ENCODE results near the gene CST9.

The CST9 gene

DNA sequence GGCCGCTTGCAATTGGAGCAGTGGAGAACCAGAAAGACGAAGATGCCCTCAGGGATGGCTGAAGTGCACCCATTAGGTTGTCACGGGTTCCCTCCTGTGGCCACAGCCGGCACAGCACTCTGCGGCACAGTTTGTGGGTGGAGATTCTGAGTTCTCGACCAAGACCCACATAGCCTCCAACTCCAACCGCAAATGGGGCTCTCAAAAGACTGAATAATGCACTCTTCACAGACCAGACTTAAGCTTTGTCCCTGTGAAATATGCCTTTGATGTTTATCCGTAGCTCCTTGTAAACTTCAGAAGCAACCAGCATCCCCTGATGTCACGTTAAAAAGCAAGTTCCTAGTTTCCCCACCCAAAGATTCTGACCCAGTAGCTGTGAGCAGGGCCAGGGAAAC lies 934 bp upstream of the CST9 start:
- Histone ChIP-seq H3K9ac (ENCODE audit: low read depth, low read length) (no peak overlapping the region), H4K20me1 (ENCODE audit: insufficient read depth, low read length) (no peaks in the 10 kb centered on the region), H3K27me3 (ENCODE audit: insufficient read depth, low read length, poor library complexity) (peaks cover 29% of the 10 kb centered on the region), H2AFZ (ENCODE audit: low read depth, low read length) (no peak overlapping the region), H3K36me3 (ENCODE audit: insufficient read depth, low read length) (no peaks in the 10 kb centered on the region), H3K4me1 (ENCODE audit: insufficient read depth, low read length) (0 out of 2 replicates have a peak, but pooled peaks cover 3% of the 10 kb centered on the region), H3K79me2 (ENCODE audit: insufficient read depth, low read length) (no peaks in the 10 kb centered on the region), H3K4me2 (ENCODE audit: insufficient read depth, low read length) (no peak overlapping the region), H3K9me3 (ENCODE audit: insufficient read depth, low read length, severe bottlenecking) (no peaks in the 10 kb centered on the region), H3K27ac (ENCODE audit: low read length) (no peak overlapping the region), H3K4me3 (ENCODE audit: low read depth in 1 of 2, low read length in 2 of 2) (no peak overlapping the region)
- peak; percentile 97 for ATAC-seq (ENCODE audit: insufficient read depth, low read depth)
- peak; percentile 81 for DNase-seq
- TF ChIP-seq, protein P1, sequence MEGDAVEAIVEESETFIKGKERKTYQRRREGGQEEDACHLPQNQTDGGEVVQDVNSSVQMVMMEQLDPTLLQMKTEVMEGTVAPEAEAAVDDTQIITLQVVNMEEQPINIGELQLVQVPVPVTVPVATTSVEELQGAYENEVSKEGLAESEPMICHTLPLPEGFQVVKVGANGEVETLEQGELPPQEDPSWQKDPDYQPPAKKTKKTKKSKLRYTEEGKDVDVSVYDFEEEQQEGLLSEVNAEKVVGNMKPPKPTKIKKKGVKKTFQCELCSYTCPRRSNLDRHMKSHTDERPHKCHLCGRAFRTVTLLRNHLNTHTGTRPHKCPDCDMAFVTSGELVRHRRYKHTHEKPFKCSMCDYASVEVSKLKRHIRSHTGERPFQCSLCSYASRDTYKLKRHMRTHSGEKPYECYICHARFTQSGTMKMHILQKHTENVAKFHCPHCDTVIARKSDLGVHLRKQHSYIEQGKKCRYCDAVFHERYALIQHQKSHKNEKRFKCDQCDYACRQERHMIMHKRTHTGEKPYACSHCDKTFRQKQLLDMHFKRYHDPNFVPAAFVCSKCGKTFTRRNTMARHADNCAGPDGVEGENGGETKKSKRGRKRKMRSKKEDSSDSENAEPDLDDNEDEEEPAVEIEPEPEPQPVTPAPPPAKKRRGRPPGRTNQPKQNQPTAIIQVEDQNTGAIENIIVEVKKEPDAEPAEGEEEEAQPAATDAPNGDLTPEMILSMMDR (IDR thresholded peaks at IDR 0.05; ENCODE audit: borderline replicate concordance, extremely low read depth, low read length, poor library complexity, severe bottlenecking): peak; percentile 99
- TF ChIP-seq EZH2 (IDR thresholded peaks at IDR 0.05; ENCODE audit: borderline replicate concordance, low read depth, low read length, severe bottlenecking): no peak

DNA sequence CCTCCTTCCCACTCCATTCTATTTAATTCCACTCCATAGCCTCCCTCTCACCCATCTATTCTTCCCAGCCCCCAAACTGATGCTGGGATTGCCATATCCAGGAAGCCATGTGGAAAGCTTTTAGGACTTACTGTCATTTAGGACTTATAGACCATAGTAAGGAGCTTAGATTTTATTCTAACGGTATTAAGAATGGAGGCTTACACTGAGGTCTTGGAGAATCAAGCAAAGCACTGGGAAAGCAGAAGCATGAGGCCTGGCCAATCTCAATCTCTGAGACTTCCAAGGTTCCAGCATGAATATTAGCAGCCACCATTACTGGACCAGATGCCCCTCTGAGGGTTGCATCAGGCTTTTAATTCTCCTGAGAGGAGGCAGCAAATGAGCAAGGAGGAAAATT lies 1.4 kb downstream of the CST9 start:
- no peak for TF ChIP-seq EZH2 (IDR thresholded peaks at IDR 0.05; ENCODE audit: borderline replicate concordance, low read depth, low read length, severe bottlenecking)

DNA sequence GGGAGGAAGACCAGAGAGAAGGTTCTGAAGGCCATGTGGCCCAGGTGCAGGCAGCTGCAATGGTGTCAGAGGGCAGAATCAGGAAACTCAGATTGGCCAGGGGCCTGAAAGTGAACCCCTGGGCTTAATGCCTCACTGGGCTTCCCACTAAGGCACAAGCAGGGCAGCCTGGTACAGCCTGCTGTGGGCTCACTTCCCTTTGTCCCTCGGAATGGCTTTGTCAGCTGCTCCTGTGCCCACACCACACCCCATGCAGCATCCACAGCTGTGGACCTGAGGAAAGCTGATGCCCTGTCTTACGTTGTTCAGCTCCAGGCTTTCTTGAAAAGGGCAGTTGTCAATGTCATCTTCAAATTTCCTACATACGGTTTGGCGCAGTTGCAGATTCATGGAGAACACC lies 2.4 kb downstream of the CST9 start:
- Histone ChIP-seq H3K79me2 (ENCODE audit: insufficient read depth, low read length) (no peaks in the 10 kb centered on the region), H3K36me3 (ENCODE audit: insufficient read depth, low read length) (no peaks in the 10 kb centered on the region), H3K4me2 (ENCODE audit: insufficient read depth, low read length) (no peak overlapping the region), H3K9ac (ENCODE audit: low read depth, low read length) (no peak overlapping the region), H3K27ac (ENCODE audit: low read length) (no peak overlapping the region), H2AFZ (ENCODE audit: low read depth, low read length) (no peak overlapping the region), H3K27me3 (ENCODE audit: insufficient read depth, low read length, poor library complexity) (peaks cover 49% of the 10 kb centered on the region), H4K20me1 (ENCODE audit: insufficient read depth, low read length) (no peaks in the 10 kb centered on the region), H3K4me1 (ENCODE audit: insufficient read depth, low read length) (0 out of 2 replicates have a peak, but pooled peaks cover 3% of the 10 kb centered on the region), H3K4me3 (ENCODE audit: low read depth in 1 of 2, low read length in 2 of 2) (no peak overlapping the region), H3K9me3 (ENCODE audit: insufficient read depth, low read length, severe bottlenecking) (no peaks in the 10 kb centered on the region)
- ATAC-seq (ENCODE audit: insufficient read depth, low read depth) (no peak), DNase-seq (no peak)
- TF ChIP-seq, protein P1 (IDR thresholded peaks at IDR 0.05; ENCODE audit: borderline replicate concordance, extremely low read depth, low read length, poor library complexity, severe bottlenecking): no peak
- no peak for TF ChIP-seq EZH2 (IDR thresholded peaks at IDR 0.05; ENCODE audit: borderline replicate concordance, low read depth, low read length, severe bottlenecking)

More for the DNA sequence above, 1.4 kb downstream of the CST9 start:
- peaks cover 41% of the 10 kb centered on the region for H3K27me3 ChIP-seq (ENCODE audit: insufficient read depth, low read length, poor library complexity)
- no peak overlapping the region for H3K9ac ChIP-seq (ENCODE audit: low read depth, low read length)
- no peaks in the 10 kb centered on the region for H3K36me3 ChIP-seq (ENCODE audit: insufficient read depth, low read length)
- H3K4me2 ChIP-seq (ENCODE audit: insufficient read depth, low read length): no peak overlapping the region
- H3K9me3 ChIP-seq (ENCODE audit: insufficient read depth, low read length, severe bottlenecking): no peaks in the 10 kb centered on the region
- no peak for ATAC-seq (ENCODE audit: insufficient read depth, low read depth)
- no peaks in the 10 kb centered on the region for H3K79me2 ChIP-seq (ENCODE audit: insufficient read depth, low read length)
- DNase-seq: no peak
- H3K4me1 ChIP-seq (ENCODE audit: insufficient read depth, low read length): 0 out of 2 replicates have a peak, but pooled peaks cover 3% of the 10 kb centered on the region
- no peaks in the 10 kb centered on the region for H4K20me1 ChIP-seq (ENCODE audit: insufficient read depth, low read length)
- no peak overlapping the region for H3K4me3 ChIP-seq (ENCODE audit: low read depth in 1 of 2, low read length in 2 of 2)
- no peak overlapping the region for H3K27ac ChIP-seq (ENCODE audit: low read length)
- H2AFZ ChIP-seq (ENCODE audit: low read depth, low read length): no peak overlapping the region

DNA sequence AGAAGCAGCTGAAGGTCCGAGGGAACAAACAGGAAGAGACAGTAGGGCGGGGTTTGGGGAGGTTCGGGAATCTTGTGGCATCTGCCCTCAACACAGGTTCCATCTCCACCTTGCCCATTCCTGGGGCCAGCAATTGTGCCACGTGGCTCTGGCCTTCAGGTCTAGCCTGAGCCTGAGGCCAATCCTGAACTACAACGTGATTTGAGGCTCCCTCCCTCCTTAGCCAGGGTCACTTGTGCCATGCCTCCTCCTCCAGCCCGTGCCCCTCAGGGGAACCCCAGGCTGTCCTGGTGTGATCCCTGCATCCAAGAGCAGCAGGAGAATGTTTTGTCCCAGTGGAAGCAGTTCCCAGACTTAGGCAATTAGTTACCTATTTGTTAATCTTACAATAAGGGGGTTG lies 3.0 kb downstream of the CST9 start:
- Histone ChIP-seq H3K4me3 (ENCODE audit: low read depth in 1 of 2, low read length in 2 of 2) (no peak overlapping the region), H3K27ac (ENCODE audit: low read length) (no peak overlapping the region), H3K9me3 (ENCODE audit: insufficient read depth, low read length, severe bottlenecking) (no peaks in the 10 kb centered on the region), H3K36me3 (ENCODE audit: insufficient read depth, low read length) (no peaks in the 10 kb centered on the region), H3K4me1 (ENCODE audit: insufficient read depth, low read length) (0 out of 2 replicates have a peak, but pooled peaks cover 3% of the 10 kb centered on the region), H4K20me1 (ENCODE audit: insufficient read depth, low read length) (no peaks in the 10 kb centered on the region), H3K27me3 (ENCODE audit: insufficient read depth, low read length, poor library complexity) (peaks cover 49% of the 10 kb centered on the region), H3K9ac (ENCODE audit: low read depth, low read length) (no peak overlapping the region), H3K79me2 (ENCODE audit: insufficient read depth, low read length) (no peaks in the 10 kb centered on the region), H2AFZ (ENCODE audit: low read depth, low read length) (no peak overlapping the region), H3K4me2 (ENCODE audit: insufficient read depth, low read length) (no peak overlapping the region)
- ATAC-seq (ENCODE audit: insufficient read depth, low read depth) (no peak), DNase-seq (no peak)
- TF ChIP-seq, protein P1 (IDR thresholded peaks at IDR 0.05; ENCODE audit: borderline replicate concordance, extremely low read depth, low read length, poor library complexity, severe bottlenecking): no peak
- TF ChIP-seq EZH2 (IDR thresholded peaks at IDR 0.05; ENCODE audit: borderline replicate concordance, low read depth, low read length, severe bottlenecking): no peak

Data from DND-41 (cell line).